Measurements from ENCODE around the gene RPL35.

GRCh38 chr9:124884376-124884775 lies 22.6 kb upstream of the RPL35 start:
- TF ChIP-seq CTCF (conservative IDR thresholded peaks at IDR 0.05): no peak
- no peak for TF ChIP-seq ZFX (IDR thresholded peaks at IDR 0.05)

Measured in C4-2B (cell line).